HepG2 (cell line): ENCODE results near the gene PMVK. TPM values are rescaled to one million over a fixed set of nuclear protein-coding genes. Genes with fewer than 3 reads are reported as not detected.

Experiments used
- ARNT ChIP-seq: fragments of 450-650 bp; IDR thresholded peaks from 2 replicates; pipeline ENCODE4 v1.6.1; 2017
- HOXA9 ChIP-seq: sonication (generic); formaldehyde crosslinking; IDR thresholded peaks from 2 replicates; pipeline ENCODE4 v1.8.1; 2022; ENCODE audit warnings: missing genetic modification reagents, mild to moderate bottlenecking, moderate library complexity, borderline replicate concordance
- KLF11 ChIP-seq: IDR thresholded peaks from 2 replicates; pipeline ENCODE4 v1.6.1; 2016; ENCODE audit warnings: missing compliant biosample characterization
- MTA1 ChIP-seq: sonication (generic); formaldehyde crosslinking; IDR thresholded peaks from 2 replicates; pipeline ENCODE4 v1.4.0; 2020; ENCODE audit warnings: missing genetic modification reagents, mild to moderate bottlenecking, borderline replicate concordance
- MTF2 ChIP-seq: sonication (generic); formaldehyde crosslinking; IDR thresholded peaks from 2 replicates; pipeline ENCODE4 v1.5.0; 2020; ENCODE audit warnings: missing genetic modification reagents, borderline replicate concordance
- NAIF1 ChIP-seq: sonication (generic); formaldehyde crosslinking; IDR thresholded peaks from 2 replicates; pipeline ENCODE4 v1.5.0; 2020; ENCODE audit warnings: mild to moderate bottlenecking, missing genetic modification reagents, borderline replicate concordance
- PITX1 ChIP-seq: sonication (generic); formaldehyde crosslinking; IDR thresholded peaks from 2 replicates; pipeline ENCODE4 v1.5.1; 2020; ENCODE audit warnings: mild to moderate bottlenecking, missing genetic modification reagents
- RAD21 ChIP-seq: fragments of 450-650 bp; formaldehyde crosslinking; IDR thresholded peaks from 2 replicates; pipeline ENCODE4 v1.5.0; 2020; ENCODE audit warnings: mild to moderate bottlenecking
- SRSF9 ChIP-seq: fragments of 200-400 bp; formaldehyde crosslinking; IDR thresholded peaks from 2 replicates; pipeline ENCODE4 v1.6.1; 2018; ENCODE audit warnings: borderline replicate concordance, mild to moderate bottlenecking, low read depth, low read length; ENCODE audit not compliant: insufficient read depth, poor library complexity, severe bottlenecking
- TRAFD1 ChIP-seq: sonication (generic); formaldehyde crosslinking; IDR thresholded peaks from 2 replicates; pipeline ENCODE4 v1.5.1; 2020; ENCODE audit warnings: missing genetic modification reagents, mild to moderate bottlenecking, borderline replicate concordance
- ZBTB42 ChIP-seq: sonication (generic); formaldehyde crosslinking; IDR thresholded peaks from 2 replicates; pipeline ENCODE4 v1.5.0; 2020; ENCODE audit warnings: mild to moderate bottlenecking, missing genetic modification reagents
- ZHX1 ChIP-seq: sonication (generic); formaldehyde crosslinking; IDR thresholded peaks from 2 replicates; pipeline ENCODE4 v1.8.1; 2022; ENCODE audit warnings: low read depth, mild to moderate bottlenecking, missing genetic modification reagents
- ZNF124 ChIP-seq: sonication (generic); formaldehyde crosslinking; IDR thresholded peaks from 2 replicates; pipeline ENCODE4 v1.4.0; 2020; ENCODE audit warnings: missing genetic modification reagents
- ZNF232 ChIP-seq: sonication (generic); formaldehyde crosslinking; IDR thresholded peaks from 2 replicates; pipeline ENCODE4 v1.4.0; 2020; ENCODE audit warnings: missing genetic modification reagents, borderline replicate concordance
- ZNF280D ChIP-seq: sonication (generic); formaldehyde crosslinking; IDR thresholded peaks from 2 replicates; pipeline ENCODE4 v1.5.1; 2020; ENCODE audit warnings: mild to moderate bottlenecking, missing genetic modification reagents
- ZNF619 ChIP-seq: sonication (generic); formaldehyde crosslinking; IDR thresholded peaks from 2 replicates; pipeline ENCODE4 v1.4.0; 2020; ENCODE audit warnings: mild to moderate bottlenecking, missing genetic modification reagents
- polyA plus RNA-seq, 8 experiments: library from polyadenylated mRNA; depleted of rRNA in 3 of 8; stranded (reverse) in 7 of 8; unstranded in 1 of 8; fragments of >200 nt; fragmentation: Illumina TruSeq in 4 of 8; extraction: Trizol in 4 of 8; gene quantifications; 2 replicates each; pipeline versions ENCODE4 v1.2.1 to v1.2.3, GENCODE V29; 2011 to 2016; ENCODE audit warnings: low read depth in 4 of 8, missing spikeins in 1 of 8, mixed read lengths in 1 of 8; ENCODE audit not compliant: insufficient read depth in 1 of 8
- total RNA-seq, 5 experiments: library from RNA; depleted of rRNA; stranded (reverse); fragments of >200 nt; fragmentation: Illumina TruSeq; extraction: Trizol; gene quantifications; 2 replicates each; pipeline ENCODE4 v1.2.3, GENCODE V29; 2016; ENCODE audit warnings: low read depth in 1 of 5
- TF ChIP-seq, protein P1 (sequence below): sonication (generic); formaldehyde crosslinking; IDR thresholded peaks from 2 replicates; pipeline ENCODE4 v1.4.0; 2020; ENCODE audit warnings: missing genetic modification reagents, low read depth, mild to moderate bottlenecking, borderline replicate concordance
- TF ChIP-seq, protein P2 (sequence below): sonication (generic); formaldehyde crosslinking; IDR thresholded peaks from 2 replicates; pipeline ENCODE4 v1.4.0; 2020; ENCODE audit warnings: mild to moderate bottlenecking, missing genetic modification reagents, borderline replicate concordance

PMVK gene
- total and polyA plus RNA-seq, 2 of the 13 experiments (the other 11 are each of a cell fraction or from before 2014, with no cell fraction given): 3.9 to 12.6 TPM

DNA sequence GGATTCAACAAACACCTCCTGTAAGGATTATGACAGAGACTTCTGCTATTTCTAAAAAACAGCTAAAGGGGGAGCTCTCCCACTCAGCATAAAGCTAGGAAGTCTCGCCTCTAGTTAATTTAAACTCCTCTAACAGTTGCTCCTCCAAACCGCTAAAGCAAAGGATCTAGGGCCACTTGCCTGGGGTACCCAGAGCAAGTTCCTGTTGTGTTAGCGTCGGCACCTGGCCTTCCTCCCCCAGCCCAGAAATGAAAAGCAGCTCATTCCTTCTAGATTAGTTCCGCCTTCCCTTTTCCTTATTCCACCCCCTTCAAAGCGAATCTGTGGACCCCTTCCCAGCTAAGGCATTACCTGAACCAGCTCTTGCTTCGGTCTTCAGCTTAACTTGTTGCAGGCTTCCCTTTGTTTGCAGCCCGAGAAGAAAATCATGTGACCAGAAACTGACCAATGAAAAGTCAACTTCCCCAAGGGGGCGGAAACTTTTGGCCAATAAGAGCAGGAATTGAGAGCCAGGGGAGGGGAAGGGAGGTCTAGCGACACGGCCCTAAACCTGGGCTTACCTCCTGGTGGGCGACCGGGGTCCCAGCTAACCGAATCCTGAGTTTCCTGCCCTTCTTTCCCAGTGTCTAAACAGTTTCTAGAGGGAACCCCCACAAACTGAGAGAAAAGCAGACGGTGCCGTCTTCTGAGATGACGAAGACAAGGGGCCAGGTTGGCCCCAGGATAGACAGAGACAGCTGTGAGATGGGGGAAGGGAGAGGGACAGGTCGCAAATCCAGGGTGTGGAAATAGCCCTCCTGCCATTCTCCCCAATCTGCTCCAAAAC is 19.4 kb upstream of the PMVK start, which contains the start of gene PBXIP1 (continued):
- TF ChIP-seq ZNF280D (CRISPR knock-in tag) (no peak), MTA1 (CRISPR knock-in tag) (no peak), HOXA9 (no peak), ZHX1 (CRISPR knock-in tag) (no peak), SRSF9 (no peak), KLF11 (CRISPR knock-in tag) (0 out of 2 replicates have a peak, but pooled peaks have one; percentile 26), ZNF124 (CRISPR knock-in tag) (no peak), ARNT (no peak), TRAFD1 (no peak), ZNF619 (CRISPR knock-in tag) (no peak), MTF2 (CRISPR knock-in tag) (no peak), RAD21 (CRISPR knock-in tag) (0 out of 2 replicates have a peak, but pooled peaks have one; percentile 13), ZNF232 (CRISPR knock-in tag) (no peak), PITX1 (CRISPR knock-in tag) (0 out of 2 replicates have a peak, but pooled peaks have one; percentile 15), NAIF1 (CRISPR knock-in tag) (no peak), ZBTB42 (CRISPR knock-in tag) (no peak)
- TF ChIP-seq, protein P1, sequence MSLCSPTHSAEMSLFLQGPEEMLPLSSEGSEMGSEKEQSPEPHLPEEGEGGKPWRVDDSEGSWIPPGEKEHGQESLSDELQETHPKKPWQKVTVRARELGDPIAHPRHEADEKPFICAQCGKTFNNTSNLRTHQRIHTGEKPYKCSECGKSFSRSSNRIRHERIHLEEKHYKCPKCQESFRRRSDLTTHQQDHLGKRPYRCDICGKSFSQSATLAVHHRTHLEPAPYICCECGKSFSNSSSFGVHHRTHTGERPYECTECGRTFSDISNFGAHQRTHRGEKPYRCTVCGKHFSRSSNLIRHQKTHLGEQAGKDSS (CRISPR knock-in tag): no peak
- TF ChIP-seq, protein P2, sequence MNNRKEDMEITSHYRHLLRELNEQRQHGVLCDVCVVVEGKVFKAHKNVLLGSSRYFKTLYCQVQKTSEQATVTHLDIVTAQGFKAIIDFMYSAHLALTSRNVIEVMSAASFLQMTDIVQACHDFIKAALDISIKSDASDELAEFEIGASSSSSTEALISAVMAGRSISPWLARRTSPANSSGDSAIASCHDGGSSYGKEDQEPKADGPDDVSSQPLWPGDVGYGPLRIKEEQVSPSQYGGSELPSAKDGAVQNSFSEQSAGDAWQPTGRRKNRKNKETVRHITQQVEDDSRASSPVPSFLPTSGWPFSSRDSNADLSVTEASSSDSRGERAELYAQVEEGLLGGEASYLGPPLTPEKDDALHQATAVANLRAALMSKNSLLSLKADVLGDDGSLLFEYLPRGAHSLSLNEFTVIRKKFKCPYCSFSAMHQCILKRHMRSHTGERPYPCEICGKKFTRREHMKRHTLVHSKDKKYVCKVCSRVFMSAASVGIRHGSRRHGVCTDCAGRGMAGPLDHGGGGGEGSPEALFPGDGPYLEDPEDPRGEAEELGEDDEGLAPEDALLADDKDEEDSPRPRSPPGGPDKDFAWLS (CRISPR knock-in tag): no peak
